Activated CD4-positive, CD25-positive, alpha-beta regulatory T cell treated with anti-CD3 and anti-CD28 coated beads, Interleukin-2, amount 50 U/mL, for 72 hours (primary cell): Measurements from ENCODE around the gene SPSB2.
A peak's percentile ranks its signal among the peaks of the same experiment; 100 is the strongest.
"Not testable (repeated sequence)": the region's sequence is repeated elsewhere in the genome, so short reads cannot be mapped to it uniquely, and the experiment has no call there.

Experiments used
- DNase-seq: peaks from one replicate; pipeline ENCODE4 v3.0.0; 2021

Gene SPSB2

DNA sequence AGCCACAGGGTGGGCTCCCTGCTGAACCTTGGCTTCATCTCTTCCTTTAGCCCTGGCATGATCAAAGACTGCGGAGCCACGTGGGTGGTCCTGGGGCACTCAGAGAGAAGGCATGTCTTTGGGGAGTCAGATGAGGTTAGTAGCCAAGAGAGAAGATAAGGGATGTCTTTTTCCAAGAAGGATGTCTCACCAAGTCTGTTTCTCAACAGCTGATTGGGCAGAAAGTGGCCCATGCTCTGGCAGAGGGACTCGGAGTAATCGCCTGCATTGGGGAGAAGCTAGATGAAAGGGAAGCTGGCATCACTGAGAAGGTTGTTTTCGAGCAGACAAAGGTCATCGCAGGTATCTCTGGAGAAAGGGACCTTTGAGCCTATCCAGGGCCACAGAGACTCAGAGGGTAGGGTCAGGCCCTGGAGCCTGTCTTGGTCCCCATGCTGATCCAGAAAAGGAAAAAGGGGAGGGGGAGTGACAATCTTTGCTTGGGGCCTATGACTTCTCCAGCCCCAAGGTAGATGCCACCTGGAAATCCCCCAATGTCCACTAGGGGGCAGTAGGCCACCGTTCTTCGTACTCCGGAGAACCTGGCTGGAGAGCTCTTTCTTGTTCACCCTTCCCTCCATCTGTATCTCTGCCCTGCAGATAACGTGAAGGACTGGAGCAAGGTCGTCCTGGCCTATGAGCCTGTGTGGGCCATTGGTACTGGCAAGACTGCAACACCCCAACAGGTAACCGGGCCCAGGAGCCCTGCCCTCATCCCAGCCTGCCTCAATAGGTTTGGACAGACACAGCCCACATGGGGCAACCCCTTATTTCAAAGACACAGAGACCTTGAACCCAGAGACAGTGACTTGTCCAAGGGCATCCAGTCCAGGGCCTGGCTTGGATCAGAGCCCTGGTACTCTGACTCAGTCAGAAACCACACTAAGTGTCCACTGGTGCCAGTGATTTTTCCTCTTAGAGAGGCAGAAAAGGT, 3.8 kb downstream of the SPSB2 start:
- peak; percentile 82 for DNase-seq

DNA sequence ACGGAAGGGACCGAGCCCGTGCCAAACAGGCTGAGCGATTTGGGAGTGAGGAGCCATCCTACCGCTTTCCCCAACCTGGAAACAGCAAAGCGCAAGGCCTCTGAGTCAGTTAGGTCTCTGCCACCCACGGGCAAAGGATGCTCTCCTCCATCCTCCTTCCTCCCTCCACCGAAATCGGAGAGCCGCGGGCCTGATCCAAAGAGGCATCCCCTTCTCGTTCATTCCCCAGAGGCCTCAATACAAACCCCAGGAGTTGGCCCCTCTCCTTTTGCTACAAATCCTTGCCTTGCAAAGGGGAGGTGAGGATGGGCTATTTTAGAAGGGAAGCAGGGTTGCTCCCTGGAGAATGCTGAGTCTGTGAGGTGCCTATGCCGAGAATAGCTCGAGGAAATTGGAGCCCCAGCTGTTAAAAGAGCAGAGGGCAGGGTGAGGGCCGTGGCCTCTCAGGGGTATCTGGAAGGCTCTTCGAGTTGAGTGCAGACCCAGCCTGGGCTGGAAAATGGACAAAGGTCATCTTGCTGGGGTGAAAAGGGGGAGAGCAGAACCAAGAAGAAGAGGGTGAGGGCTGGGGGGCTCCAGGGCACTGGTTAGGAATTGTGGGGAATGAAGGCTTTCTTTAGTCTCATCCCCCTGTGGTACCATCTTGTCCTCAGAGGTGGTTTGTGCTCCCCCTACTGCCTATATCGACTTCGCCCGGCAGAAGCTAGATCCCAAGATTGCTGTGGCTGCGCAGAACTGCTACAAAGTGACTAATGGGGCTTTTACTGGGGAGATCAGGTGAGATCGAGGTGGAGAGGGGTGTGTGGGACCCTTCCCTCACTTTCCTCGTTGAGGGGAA, 4.7 kb downstream of the SPSB2 start:
- no peak for DNase-seq

- DNase-seq: peak; percentile 83
Measured at GRCh38 chr12:6867413-6868210, 5.5 kb downstream of the SPSB2 start, which contains the start of gene TPI1. Gene TPI1, plus strand, starts transcription at chr12:6867531. Its CDS starts 36 bp downstream, at chr12:6867567.

DNA sequence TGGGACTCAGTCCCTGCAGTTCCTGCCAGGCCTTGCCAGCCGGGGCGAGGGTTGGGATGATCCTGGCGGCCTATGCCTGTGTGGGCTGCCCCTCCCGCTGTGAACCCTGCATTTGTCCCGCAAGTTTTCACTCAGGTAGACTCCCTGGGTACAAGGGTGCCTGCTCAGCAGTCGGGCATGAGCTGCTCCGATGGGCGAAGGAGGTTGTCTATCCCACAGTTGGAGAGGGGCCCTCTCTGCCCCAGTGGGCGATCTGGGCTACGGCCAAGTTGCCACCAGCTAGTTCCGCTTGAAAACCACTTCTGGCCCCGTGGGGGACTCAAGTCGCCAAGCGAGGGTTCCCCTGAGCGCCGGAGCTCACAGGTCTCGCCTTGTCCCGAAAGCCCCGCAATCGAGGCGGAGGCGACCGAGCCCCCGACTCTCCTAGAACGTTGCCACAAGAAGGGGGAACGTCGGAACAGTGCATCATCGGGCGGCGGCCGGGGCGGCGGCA, 6.1 kb downstream of the SPSB2 start:
- DNase-seq: no peak

GRCh38 chr12:6866163-6866919, 6.8 kb downstream of the SPSB2 start:
- no peak for DNase-seq

- DNase-seq: not testable (repeated sequence)
Measured at GRCh38 chr12:6865307-6865706, 7.8 kb downstream of the SPSB2 start.

DNA sequence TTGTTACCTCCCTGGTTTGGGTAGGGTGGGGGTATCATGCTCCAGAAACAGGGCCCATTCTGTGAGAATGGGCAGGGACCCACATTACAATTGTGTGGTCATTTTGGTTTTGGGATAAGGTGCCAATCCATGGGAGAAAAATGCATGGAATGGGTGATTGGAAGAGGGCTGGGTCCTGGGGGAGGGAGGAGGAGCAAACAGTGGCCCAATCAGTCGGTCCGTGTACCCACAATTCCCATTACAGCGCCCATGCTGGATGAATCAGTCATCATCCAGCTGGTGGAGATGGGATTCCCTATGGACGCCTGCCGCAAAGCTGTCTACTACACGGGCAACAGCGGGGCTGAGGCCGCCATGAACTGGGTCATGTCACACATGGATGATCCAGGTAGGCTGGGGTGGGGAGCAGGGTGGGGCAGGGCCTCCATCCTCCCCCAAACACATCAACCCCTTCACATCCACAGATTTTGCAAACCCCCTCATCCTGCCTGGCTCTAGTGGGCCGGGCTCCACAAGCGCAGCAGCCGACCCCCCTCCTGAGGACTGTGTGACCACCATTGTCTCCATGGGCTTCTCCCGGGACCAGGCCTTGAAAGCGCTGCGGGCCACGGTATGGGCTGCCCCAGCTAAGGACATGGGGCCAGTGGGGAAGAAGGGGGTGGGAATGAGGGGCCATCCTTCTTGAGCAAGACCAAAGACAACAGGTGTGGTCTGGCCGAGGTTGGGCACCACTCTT, 9.3 kb downstream of the SPSB2 start:
- no peak for DNase-seq

- DNase-seq: no peak
Measured at GRCh38 chr12:6863033-6863432, 10.1 kb downstream of the SPSB2 start.

- no peak for DNase-seq
Measured at GRCh38 chr12:6861391-6861790, 11.7 kb downstream of the SPSB2 start.

DNA sequence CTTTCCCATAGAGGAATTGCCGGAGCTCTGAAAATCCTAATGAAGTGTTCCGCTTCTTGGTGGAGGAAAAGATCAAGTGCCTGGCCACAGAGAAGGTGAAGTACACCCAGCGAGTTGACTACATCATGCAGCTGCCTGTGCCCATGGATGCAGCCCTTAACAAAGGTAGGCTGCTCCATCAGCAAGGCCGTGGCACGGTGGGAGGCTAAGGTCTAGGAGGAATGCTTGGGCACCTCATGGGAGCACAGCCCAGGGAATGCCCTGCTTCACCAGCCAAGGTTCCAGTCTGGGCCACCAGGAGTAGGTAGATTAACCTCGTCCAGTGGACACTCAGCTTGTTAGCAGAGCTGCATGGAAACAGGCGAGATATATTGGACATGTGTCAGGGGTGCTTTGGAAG, 12.2 kb downstream of the SPSB2 start:
- no peak for DNase-seq

DNA sequence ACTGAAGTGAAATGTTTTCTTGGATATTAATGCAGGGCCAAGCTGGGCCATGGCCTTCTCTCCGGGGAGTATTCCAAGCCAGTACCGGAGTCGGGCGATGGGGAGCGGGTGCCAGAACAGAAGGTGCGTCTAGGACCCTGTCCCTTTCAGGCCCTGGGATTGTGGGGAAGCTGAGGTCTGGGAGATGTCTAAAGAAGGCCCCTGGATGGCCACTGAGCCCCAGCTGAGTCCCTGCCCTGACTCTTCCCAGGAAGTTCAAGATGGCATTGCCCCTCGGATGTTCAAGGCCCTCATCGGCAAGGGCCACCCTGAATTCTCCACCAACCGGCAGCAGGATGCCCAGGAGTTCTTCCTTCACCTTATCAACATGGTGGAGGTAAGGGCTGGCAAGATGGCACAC, 13.0 kb downstream of the SPSB2 start:
- no peak for DNase-seq

DNA sequence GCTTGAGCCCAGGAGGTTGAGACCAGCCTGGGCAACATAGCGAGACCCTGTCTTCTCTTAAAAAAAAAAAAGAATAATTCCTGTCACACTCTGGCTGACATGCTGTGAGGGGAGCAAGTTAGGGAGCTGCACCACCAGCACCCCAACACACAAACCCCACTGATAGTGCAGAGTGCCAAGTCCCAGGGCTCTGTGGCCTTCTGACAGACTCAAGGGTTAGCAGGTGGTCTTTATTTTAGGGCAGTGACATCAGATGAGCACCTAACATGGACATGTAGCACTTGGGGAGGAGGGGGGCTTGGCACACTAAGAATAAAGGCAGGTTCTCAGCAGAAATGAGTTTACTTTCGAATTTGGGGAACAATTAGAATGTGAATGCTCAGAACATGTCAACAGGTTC, 14.3 kb downstream of the SPSB2 start:
- DNase-seq: no peak

- DNase-seq: no peak
Measured at GRCh38 chr12:6855322-6855721, 17.8 kb downstream of the SPSB2 start.

DNA sequence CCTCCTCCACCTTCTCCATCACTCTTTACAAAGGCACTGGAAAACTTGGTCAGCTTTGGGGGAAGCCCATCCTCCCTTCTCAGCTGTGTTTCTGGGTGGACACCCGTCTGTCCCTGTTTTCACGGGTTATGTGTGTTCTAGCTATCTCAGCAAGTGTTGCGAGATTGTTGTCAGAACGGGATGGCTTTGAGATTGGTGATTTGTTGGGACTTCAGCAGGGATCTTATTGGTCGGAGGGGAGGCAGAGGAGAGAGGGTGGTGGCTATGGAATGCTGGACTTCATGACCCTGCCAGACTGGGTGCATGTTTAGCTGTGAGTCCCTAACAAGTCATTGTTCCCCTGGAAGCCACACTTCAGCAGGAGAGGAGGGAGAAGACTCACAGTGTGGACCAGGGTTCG, 19.1 kb downstream of the SPSB2 start:
- no peak for DNase-seq

- DNase-seq: no peak
Measured at GRCh38 chr12:6853626-6854025, 19.5 kb downstream of the SPSB2 start.

DNA sequence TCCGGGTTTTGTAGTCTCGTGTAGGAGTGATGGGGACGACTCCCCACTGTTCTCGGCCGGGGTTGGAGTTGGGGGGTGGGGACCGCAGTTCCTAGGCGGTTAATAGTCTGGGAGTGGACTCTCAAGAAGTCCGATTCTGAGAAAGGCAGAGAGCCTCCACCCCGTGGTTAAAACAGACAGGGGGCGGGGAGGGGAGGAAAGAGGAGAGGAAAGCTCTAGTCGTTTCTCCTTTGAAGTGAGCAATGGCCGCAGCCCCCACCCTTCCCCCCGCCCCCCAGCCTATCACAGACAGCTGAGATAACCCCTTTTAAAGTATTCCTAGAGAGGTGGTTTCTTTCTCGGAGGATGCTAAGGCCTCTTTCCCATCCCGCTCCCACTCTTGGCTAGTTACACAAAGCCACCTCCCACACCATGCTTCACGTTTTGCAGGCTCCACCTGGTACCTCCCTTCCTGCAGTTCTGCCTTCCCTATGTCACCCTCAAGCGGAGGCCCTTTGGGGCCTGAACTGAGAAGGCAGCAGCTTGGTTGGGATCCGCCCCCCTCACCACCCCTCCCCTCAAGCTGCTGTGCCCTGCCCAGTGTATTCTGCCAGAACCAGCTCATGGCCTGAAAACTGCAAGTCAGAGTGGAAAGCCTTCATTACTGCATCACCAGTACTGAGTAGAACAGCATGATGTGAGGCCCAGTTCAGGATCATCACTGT, 20.3 kb downstream of the SPSB2 start:
- DNase-seq: peak; percentile 54

GRCh38 chr12:6851921-6852650, 21.0 kb downstream of the SPSB2 start, which contains the start of gene USP5:
Gene USP5, plus strand, starts transcription at chr12:6852150. Its CDS starts 30 bp downstream, at chr12:6852180.
- peak; percentile 96 for DNase-seq

GRCh38 chr12:6851153-6851920, 21.8 kb downstream of the SPSB2 start, which contains the start of gene CDCA3:
Gene CDCA3, minus strand, starts transcription at chr12:6851286. Its CDS starts 334 bp downstream, at chr12:6850952.
- DNase-seq: peak; percentile 89

- DNase-seq: no peak
Measured at GRCh38 chr12:6850796-6851152, 22.3 kb downstream of the SPSB2 start.
